Measurements from ENCODE around the gene CUL3. TPM values are rescaled to one million over a fixed set of nuclear protein-coding genes. Genes with fewer than 3 reads are reported as not detected.

CUL3 gene
- total RNA-seq, 1 donor from 2014 or later = 99.4 TPM

DNA sequence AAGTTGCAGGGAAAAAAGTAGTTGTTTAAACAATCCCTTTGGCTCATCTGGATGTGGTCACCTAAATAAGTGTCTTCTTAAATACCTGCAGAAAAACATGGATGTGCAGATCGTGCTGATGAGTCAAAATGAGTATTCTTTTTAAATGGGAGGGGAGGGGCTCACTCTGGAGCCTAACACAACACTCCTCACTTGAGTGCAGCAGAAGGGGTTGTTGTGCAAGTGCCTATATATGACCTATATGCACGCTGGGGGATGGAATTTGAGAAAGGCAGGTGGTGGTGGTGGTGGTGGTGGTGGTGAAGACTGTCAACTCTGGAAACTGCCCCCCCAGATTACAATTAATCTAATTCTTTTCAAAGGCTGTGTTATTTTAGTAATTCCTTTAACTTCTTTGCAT lies 105.3 kb downstream of the CUL3 start:
- Mint-ChIP-seq H3K27me3 (ENCODE audit: unreplicated experiment) (no peaks in the 10 kb centered on the region), H3K36me3 (ENCODE audit: unreplicated experiment) (no peaks in the 10 kb centered on the region), H3K4me1 (ENCODE audit: low read depth, unreplicated experiment) (peaks cover 18% of the 10 kb centered on the region), H3K4me3 (ENCODE audit: unreplicated experiment) (peak overlapping the region; percentile 13), H3K9me3 (ENCODE audit: unreplicated experiment) (peaks cover 2% of the 10 kb centered on the region), H3K27ac (ENCODE audit: unreplicated experiment) (peak overlapping the region; percentile 7)
- no peak for DNase-seq
- TF ChIP-seq, protein P1, sequence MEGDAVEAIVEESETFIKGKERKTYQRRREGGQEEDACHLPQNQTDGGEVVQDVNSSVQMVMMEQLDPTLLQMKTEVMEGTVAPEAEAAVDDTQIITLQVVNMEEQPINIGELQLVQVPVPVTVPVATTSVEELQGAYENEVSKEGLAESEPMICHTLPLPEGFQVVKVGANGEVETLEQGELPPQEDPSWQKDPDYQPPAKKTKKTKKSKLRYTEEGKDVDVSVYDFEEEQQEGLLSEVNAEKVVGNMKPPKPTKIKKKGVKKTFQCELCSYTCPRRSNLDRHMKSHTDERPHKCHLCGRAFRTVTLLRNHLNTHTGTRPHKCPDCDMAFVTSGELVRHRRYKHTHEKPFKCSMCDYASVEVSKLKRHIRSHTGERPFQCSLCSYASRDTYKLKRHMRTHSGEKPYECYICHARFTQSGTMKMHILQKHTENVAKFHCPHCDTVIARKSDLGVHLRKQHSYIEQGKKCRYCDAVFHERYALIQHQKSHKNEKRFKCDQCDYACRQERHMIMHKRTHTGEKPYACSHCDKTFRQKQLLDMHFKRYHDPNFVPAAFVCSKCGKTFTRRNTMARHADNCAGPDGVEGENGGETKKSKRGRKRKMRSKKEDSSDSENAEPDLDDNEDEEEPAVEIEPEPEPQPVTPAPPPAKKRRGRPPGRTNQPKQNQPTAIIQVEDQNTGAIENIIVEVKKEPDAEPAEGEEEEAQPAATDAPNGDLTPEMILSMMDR (IDR thresholded peaks at IDR 0.05; ENCODE audit: partially characterized antibody, unreplicated experiment) = no peak

DNA sequence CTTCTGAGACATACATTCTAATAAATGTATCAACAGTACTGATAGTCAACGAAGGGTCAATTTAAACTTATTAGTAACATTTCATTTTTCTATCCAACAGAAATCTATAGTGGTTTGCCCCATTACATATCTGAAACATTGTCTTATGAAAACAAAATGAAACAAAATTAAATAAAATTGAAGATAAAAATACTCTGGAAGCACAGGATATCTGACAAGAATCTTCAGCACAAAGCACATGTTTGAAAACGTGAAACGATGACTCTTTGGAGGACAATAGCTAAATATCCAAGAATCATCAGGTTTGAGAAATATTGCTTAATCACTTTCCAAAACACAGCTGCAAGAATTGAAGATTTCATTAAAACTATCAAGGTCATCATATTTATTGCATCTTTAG lies 112.3 kb downstream of the CUL3 start:
- peaks cover 5% of the 10 kb centered on the region for H3K4me1 Mint-ChIP-seq (ENCODE audit: low read depth, unreplicated experiment)
- H3K36me3 Mint-ChIP-seq (ENCODE audit: unreplicated experiment) = no peaks in the 10 kb centered on the region
- H3K27me3 Mint-ChIP-seq (ENCODE audit: unreplicated experiment) = no peaks in the 10 kb centered on the region
- TF ChIP-seq, protein P1 (IDR thresholded peaks at IDR 0.05; ENCODE audit: partially characterized antibody, unreplicated experiment) = no peak
- DNase-seq = no peak
- H3K4me3 Mint-ChIP-seq (ENCODE audit: unreplicated experiment) = no peak overlapping the region
- no peak overlapping the region for H3K27ac Mint-ChIP-seq (ENCODE audit: unreplicated experiment)
- H3K9me3 Mint-ChIP-seq (ENCODE audit: unreplicated experiment) = peaks cover 3% of the 10 kb centered on the region

DNA sequence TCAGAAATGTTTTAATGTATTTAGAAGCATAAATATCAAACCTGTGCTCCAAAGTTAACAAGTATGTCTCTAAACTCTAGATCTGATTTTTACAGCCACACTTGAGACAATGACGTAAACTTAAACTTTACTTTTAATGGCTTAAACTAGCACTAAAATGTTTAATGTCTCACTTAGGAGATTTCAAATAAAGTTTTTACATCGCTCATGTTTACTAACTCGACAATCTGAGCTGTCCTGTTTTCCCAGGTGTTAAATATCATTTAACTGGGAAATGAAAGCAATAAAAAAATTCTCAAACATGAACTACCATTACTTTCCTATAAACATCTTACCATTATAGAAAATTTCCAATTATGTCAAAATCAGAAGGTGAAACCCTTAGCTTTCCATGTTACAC lies 113.0 kb downstream of the CUL3 start:
- TF ChIP-seq, protein P1 (IDR thresholded peaks at IDR 0.05; ENCODE audit: partially characterized antibody, unreplicated experiment) = no peak
- Mint-ChIP-seq H3K27ac (ENCODE audit: unreplicated experiment) (no peak overlapping the region), H3K4me3 (ENCODE audit: unreplicated experiment) (no peak overlapping the region), H3K4me1 (ENCODE audit: low read depth, unreplicated experiment) (peaks cover 10% of the 10 kb centered on the region), H3K36me3 (ENCODE audit: unreplicated experiment) (no peaks in the 10 kb centered on the region), H3K9me3 (ENCODE audit: unreplicated experiment) (peaks cover 5% of the 10 kb centered on the region), H3K27me3 (ENCODE audit: unreplicated experiment) (no peaks in the 10 kb centered on the region)
- DNase-seq = no peak

DNA sequence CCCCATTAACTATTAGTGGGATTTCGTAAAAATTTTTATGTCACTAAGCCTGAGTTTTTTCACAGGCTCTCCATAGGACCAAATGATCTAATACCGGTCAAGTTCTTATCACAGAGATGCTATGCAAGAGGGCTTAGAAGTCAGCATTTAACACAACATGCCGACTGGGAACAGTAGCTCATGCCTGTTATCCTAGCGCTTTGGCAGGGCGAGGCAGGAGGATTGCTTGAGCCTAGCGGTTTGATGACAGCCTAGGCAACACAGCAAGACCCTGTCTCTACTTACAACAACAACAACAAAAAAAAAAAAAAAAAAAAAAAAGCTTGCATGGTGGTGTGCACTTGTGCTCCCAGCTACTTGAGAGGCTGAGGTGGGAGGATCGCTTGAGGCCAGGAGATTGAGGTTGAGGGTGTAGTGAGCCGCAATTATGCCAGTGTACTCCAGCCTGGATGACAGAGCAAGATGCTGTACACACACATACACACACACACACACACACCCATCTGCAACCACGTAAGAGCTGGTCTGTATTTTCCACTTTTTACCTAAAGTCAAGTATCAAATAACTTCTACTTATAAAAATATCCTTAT lies 115.7 kb downstream of the CUL3 start:
- peaks cover 20% of the 10 kb centered on the region for H3K4me1 Mint-ChIP-seq (ENCODE audit: low read depth, unreplicated experiment)
- peaks cover 1% of the 10 kb centered on the region for H3K27me3 Mint-ChIP-seq (ENCODE audit: unreplicated experiment)
- TF ChIP-seq, protein P1 (IDR thresholded peaks at IDR 0.05; ENCODE audit: partially characterized antibody, unreplicated experiment) = no peak
- no peak for DNase-seq
- H3K4me3 Mint-ChIP-seq (ENCODE audit: unreplicated experiment) = no peak overlapping the region
- no peaks in the 10 kb centered on the region for H3K36me3 Mint-ChIP-seq (ENCODE audit: unreplicated experiment)
- no peak overlapping the region for H3K27ac Mint-ChIP-seq (ENCODE audit: unreplicated experiment)
- peaks cover 5% of the 10 kb centered on the region for H3K9me3 Mint-ChIP-seq (ENCODE audit: unreplicated experiment)

DNA sequence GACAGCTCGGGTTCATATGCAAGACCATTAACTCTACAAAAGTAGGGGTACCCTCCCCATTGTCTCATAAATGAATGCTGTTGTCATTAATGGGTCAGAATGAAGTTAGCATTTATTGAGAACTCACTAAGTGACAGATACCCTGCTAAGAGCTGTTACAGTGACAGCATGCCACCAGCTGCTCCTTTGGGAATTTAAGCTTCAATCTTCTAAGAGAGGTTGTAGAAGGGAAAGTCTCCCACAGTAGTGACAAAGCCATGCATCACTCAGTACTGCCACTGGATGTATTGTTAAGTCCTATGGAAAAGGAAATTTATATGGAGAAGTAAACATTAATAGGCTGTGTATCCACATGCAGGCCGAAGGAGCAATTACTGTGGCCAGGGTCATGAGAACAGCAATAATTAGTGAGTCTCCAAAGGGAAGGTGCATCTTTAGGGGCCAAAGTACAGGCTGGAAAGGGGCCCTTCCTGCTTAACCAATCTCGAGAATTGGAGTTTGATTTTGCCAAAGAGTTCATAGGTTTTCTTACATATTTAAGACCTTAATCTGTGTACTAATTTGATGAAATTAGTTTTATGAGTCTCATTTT lies 118.8 kb downstream of the CUL3 start:
- peaks cover 1% of the 10 kb centered on the region for H3K27me3 Mint-ChIP-seq (ENCODE audit: unreplicated experiment)
- TF ChIP-seq, protein P1 (IDR thresholded peaks at IDR 0.05; ENCODE audit: partially characterized antibody, unreplicated experiment) = no peak
- peak overlapping the region; percentile 83 for H3K27ac Mint-ChIP-seq (ENCODE audit: unreplicated experiment)
- H3K4me3 Mint-ChIP-seq (ENCODE audit: unreplicated experiment) = peak overlapping the region; percentile 36
- peaks cover 22% of the 10 kb centered on the region for H3K4me1 Mint-ChIP-seq (ENCODE audit: low read depth, unreplicated experiment)
- H3K9me3 Mint-ChIP-seq (ENCODE audit: unreplicated experiment) = peaks cover 3% of the 10 kb centered on the region
- DNase-seq = peak; percentile 28
- H3K36me3 Mint-ChIP-seq (ENCODE audit: unreplicated experiment) = no peaks in the 10 kb centered on the region
